Muscle of arm (tissue), 14 donors: Measurements from ENCODE around the gene CACNG5. TPM values are rescaled to one million over a fixed set of nuclear protein-coding genes. Genes with fewer than 3 reads are reported as not detected.

ENCODE experiments used
- DNase-seq: peaks from one replicate; pipeline ENCODE4 v3.0.0-alpha.2; 2013
- long read RNA-seq, 11 donors: transcript quantifications; one replicate each; lab custom pipeline, GENCODE V29; 2026
- polyA plus RNA-seq, 12 donors: library from polyadenylated mRNA; unstranded; fragments of 120-200 nt; gene quantifications; one replicate each; pipeline ENCODE4 v1.2.1, GENCODE V29; 2013; ENCODE audit not compliant: insufficient read length in 12 of 12

CACNG5 gene
- polyA plus RNA-seq = under 1 TPM in 1 of 12 donors, not detected in 11; 0.12 TPM
- long read RNA-seq, donor 1, partial matches to known transcripts = 0 of 1 reads
- long read RNA-seq, donor 1, other reads (novel, unspliced or antisense) = 0 of 1 reads
- long read RNA-seq, donor 2 = 0 reads
- long read RNA-seq, donor 3 = 0 reads
- long read RNA-seq, donor 4 = 0 reads
- long read RNA-seq, donor 5 = 0 reads
- long read RNA-seq, donor 6 = 0 reads
- long read RNA-seq, donor 7 = 0 reads
- long read RNA-seq, donor 8 = 0 reads
- long read RNA-seq, donor 9 = 0 reads
- long read RNA-seq, donor 10 = 0 reads
- long read RNA-seq, donor 11 = 0 reads

GRCh38 chr17:66834919-66835454 lies at the start of gene CACNG5:
Gene CACNG5 (plus strand): TSS chr17:66835117. CDS start chr17:66877333, 42,216 bp downstream.
- DNase-seq = no peak

GRCh38 chr17:66786107-66786506 lies 48.8 kb upstream of the CACNG5 start:
- no peak for DNase-seq

GRCh38 chr17:66787914-66788313 lies 47.0 kb upstream of the CACNG5 start:
- no peak for DNase-seq

- no peak for DNase-seq
These were observed 45.8 kb upstream of the CACNG5 start for GRCh38 chr17:66789093-66789492.

GRCh38 chr17:66789961-66790437 lies 44.9 kb upstream of the CACNG5 start:
- no peak for DNase-seq

- no peak for DNase-seq
These were observed 44.3 kb upstream of the CACNG5 start for GRCh38 chr17:66790501-66791061.

- DNase-seq = no peak
These were observed 43.6 kb upstream of the CACNG5 start for GRCh38 chr17:66791347-66791746.

- no peak for DNase-seq
These were observed 41.1 kb upstream of the CACNG5 start for GRCh38 chr17:66793814-66794213.

- DNase-seq = no peak
These were observed 39.4 kb upstream of the CACNG5 start for GRCh38 chr17:66795486-66795885.

GRCh38 chr17:66799849-66800537 lies 34.9 kb upstream of the CACNG5 start:
- DNase-seq = no peak

- DNase-seq = no peak
These were observed 31.4 kb upstream of the CACNG5 start for GRCh38 chr17:66803474-66803951.

GRCh38 chr17:66805567-66805966 lies 29.4 kb upstream of the CACNG5 start:
- DNase-seq = no peak

- DNase-seq = no peak
These were observed 27.7 kb upstream of the CACNG5 start for GRCh38 chr17:66807182-66807581.

GRCh38 chr17:66809408-66809807 lies 25.5 kb upstream of the CACNG5 start:
- no peak for DNase-seq

GRCh38 chr17:66810951-66811682 lies 23.8 kb upstream of the CACNG5 start:
- no peak for DNase-seq

- no peak for DNase-seq
These were observed 23.2 kb upstream of the CACNG5 start for GRCh38 chr17:66811683-66812054.

GRCh38 chr17:66812571-66812970 lies 22.3 kb upstream of the CACNG5 start:
- DNase-seq = no peak

- DNase-seq = no peak
These were observed 21.6 kb upstream of the CACNG5 start for GRCh38 chr17:66813296-66813695.

GRCh38 chr17:66814026-66814425 lies 20.9 kb upstream of the CACNG5 start:
- no peak for DNase-seq

GRCh38 chr17:66814570-66814969 lies 20.3 kb upstream of the CACNG5 start:
- no peak for DNase-seq

GRCh38 chr17:66817750-66818149 lies 17.2 kb upstream of the CACNG5 start:
- DNase-seq = no peak

GRCh38 chr17:66819466-66819865 lies 15.5 kb upstream of the CACNG5 start:
- no peak for DNase-seq
